ENCODE results near the gene LMAN2L. TPM values are rescaled to one million over a fixed set of nuclear protein-coding genes. Genes with fewer than 3 reads are reported as not detected.

Gene LMAN2L
- polyA plus RNA-seq, 3 donors = 7.9 to 22.4 (median 16.6) TPM

DNA sequence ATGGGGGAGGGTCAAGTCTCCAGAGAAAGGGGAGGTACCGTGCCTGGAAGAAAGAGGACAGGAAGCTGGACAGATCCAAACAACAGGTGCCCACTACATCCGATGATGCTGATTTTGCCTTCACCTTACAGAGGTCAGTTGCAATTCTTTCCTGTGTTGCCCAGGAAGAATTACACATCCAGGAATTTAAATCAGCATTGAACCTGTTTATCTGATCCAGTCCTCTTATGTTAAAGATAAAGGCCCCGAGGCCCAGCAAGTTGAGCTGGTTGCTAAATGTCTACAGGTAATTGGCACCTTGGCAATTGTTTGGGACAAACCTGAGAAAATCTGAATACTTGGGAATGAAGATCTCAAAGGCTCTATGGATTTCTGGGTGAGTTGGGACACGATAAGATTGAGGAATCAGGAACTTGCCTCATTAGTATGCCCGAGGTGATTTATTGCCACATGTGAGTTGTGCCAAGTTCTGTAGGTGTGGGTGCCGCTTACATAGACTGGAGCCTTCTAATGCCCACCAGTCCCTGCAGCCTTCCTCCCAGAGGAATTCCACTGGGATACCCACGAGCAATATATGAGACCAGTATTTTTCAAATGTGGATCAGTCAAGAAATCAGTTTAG, 13.9 kb upstream of the LMAN2L start:
- Histone ChIP-seq H3K79me2 (ENCODE audit: insufficient read depth, low read length) (no peaks in the 10 kb centered on the region), H3K9me3 (replicated peaks in 1 of 2; ENCODE audit: control insufficient read depth in 1 of 2, insufficient read depth in 1 of 2, low read length in 2 of 2) (no peaks in the 10 kb centered on the region), H3K9ac (ENCODE audit: insufficient read depth, low read length, poor library complexity, severe bottlenecking) (no peak overlapping the region), H3K27ac (ENCODE audit: low read depth in 1 of 2, low read length in 2 of 2) (no peak overlapping the region), H3K4me1 (ENCODE audit: control insufficient read depth in 1 of 2, insufficient read depth in 2 of 2, low read length in 2 of 2) (no peaks in the 10 kb centered on the region), H2AFZ (ENCODE audit: insufficient read depth, low read depth, low read length, poor library complexity, severe bottlenecking) (no peak overlapping the region), H3K4me3 (replicated peaks in 1 of 3; ENCODE audit: low read depth in 2 of 3, low read length in 3 of 3) (no peak overlapping the region), H4K20me1 (ENCODE audit: insufficient read depth, low read length) (no peaks in the 10 kb centered on the region), H3K36me3 (replicated peaks in 1 of 2; ENCODE audit: control insufficient read depth in 1 of 2, insufficient read depth in 2 of 2, low read length in 2 of 2) (no peaks in the 10 kb centered on the region), H3K27me3 (ENCODE audit: control insufficient read depth in 2 of 2, insufficient read depth in 2 of 2, low read length in 2 of 2) (no peaks in the 10 kb centered on the region), H3K4me2 (replicated peaks; ENCODE audit: extremely low read depth, low read length, poor library complexity, severe bottlenecking) (no peak overlapping the region)
- WGBS (ENCODE audit: insufficient coverage) = 50% methylated on average over 3 of the region's 7 CpGs
- Mint-ChIP-seq H3K27me3 (ENCODE audit: low read depth in 3 of 3) (peaks cover 2 to 6% (median 4%) of the 10 kb centered on the region in 3 donors), H3K36me3 (no peaks in the 10 kb centered on the region), H3K4me1 (no peaks in the 10 kb centered on the region), H3K27ac (no peak overlapping the region), H3K9me3 (no peaks in the 10 kb centered on the region), H3K4me3 (no peak overlapping the region)
- intact Hi-C loops (cut with micrococcal nuclease) = no loop called here
- TF ChIP-seq, protein P1, sequence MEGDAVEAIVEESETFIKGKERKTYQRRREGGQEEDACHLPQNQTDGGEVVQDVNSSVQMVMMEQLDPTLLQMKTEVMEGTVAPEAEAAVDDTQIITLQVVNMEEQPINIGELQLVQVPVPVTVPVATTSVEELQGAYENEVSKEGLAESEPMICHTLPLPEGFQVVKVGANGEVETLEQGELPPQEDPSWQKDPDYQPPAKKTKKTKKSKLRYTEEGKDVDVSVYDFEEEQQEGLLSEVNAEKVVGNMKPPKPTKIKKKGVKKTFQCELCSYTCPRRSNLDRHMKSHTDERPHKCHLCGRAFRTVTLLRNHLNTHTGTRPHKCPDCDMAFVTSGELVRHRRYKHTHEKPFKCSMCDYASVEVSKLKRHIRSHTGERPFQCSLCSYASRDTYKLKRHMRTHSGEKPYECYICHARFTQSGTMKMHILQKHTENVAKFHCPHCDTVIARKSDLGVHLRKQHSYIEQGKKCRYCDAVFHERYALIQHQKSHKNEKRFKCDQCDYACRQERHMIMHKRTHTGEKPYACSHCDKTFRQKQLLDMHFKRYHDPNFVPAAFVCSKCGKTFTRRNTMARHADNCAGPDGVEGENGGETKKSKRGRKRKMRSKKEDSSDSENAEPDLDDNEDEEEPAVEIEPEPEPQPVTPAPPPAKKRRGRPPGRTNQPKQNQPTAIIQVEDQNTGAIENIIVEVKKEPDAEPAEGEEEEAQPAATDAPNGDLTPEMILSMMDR (IDR thresholded peaks at IDR 0.05) = no peak
- no peak for DNase-seq

GRCh38 chr2:96751800-96752199, 11.9 kb upstream of the LMAN2L start:
- DNase-seq = no peak
- WGBS (ENCODE audit: insufficient coverage) = 94% methylated on average over 8 of the region's 9 CpGs
- H3K4me3 Mint-ChIP-seq = no peak overlapping the region
- Histone ChIP-seq H3K4me1 (ENCODE audit: control insufficient read depth in 1 of 2, insufficient read depth in 2 of 2, low read length in 2 of 2) (peaks cover 8 to 13% of the 10 kb centered on the region in 2 donors), H3K4me3 (replicated peaks in 1 of 3; ENCODE audit: low read depth in 2 of 3, low read length in 3 of 3) (no peak overlapping the region), H3K36me3 (replicated peaks in 1 of 2; ENCODE audit: control insufficient read depth in 1 of 2, insufficient read depth in 2 of 2, low read length in 2 of 2) (no peaks in the 10 kb centered on the region), H3K27me3 (ENCODE audit: control insufficient read depth in 2 of 2, insufficient read depth in 2 of 2, low read length in 2 of 2) (no peaks in the 10 kb centered on the region), H3K9me3 (replicated peaks in 1 of 2; ENCODE audit: control insufficient read depth in 1 of 2, insufficient read depth in 1 of 2, low read length in 2 of 2) (no peaks in the 10 kb centered on the region), H3K79me2 (ENCODE audit: insufficient read depth, low read length) (no peaks in the 10 kb centered on the region), H2AFZ (ENCODE audit: insufficient read depth, low read depth, low read length, poor library complexity, severe bottlenecking) (no peak overlapping the region), H3K9ac (ENCODE audit: insufficient read depth, low read length, poor library complexity, severe bottlenecking) (no peak overlapping the region), H3K27ac (ENCODE audit: low read depth in 1 of 2, low read length in 2 of 2) (no peak overlapping the region), H4K20me1 (ENCODE audit: insufficient read depth, low read length) (no peaks in the 10 kb centered on the region), H3K4me2 (replicated peaks; ENCODE audit: extremely low read depth, low read length, poor library complexity, severe bottlenecking) (no peak overlapping the region)
- no peaks in the 10 kb centered on the region for H3K36me3 Mint-ChIP-seq
- intact Hi-C loops (cut with micrococcal nuclease) = no loop called here
- peaks cover 1 to 4% (median 2%) of the 10 kb centered on the region in 3 donors for H3K27me3 Mint-ChIP-seq (ENCODE audit: low read depth in 3 of 3)
- H3K9me3 Mint-ChIP-seq = no peaks in the 10 kb centered on the region
- peaks cover 9% of the 10 kb centered on the region for H3K4me1 Mint-ChIP-seq
- H3K27ac Mint-ChIP-seq = no peak overlapping the region
- TF ChIP-seq, protein P1 (IDR thresholded peaks at IDR 0.05) = no peak

Data from CD14-positive monocyte (primary cell).